T-cell (primary cell): Measurements from ENCODE around the gene CMTM6. TPM values are rescaled to one million over a fixed set of nuclear protein-coding genes. Genes with fewer than 3 reads are reported as not detected.
A peak's percentile ranks its signal among the peaks of the same experiment; 100 is the strongest.
"Not testable (repeated sequence)": the region's sequence is repeated elsewhere in the genome, so short reads cannot be mapped to it uniquely, and the experiment has no call there.

Source experiments
- ATAC-seq, 4 experiments: fragments of 200-7000 bp in 3 of 4; fragments of 150-1000 bp in 1 of 4; cut with Tn5 transposase; replicated peaks in 1 of 4; 1 replicate in 3 of 4; 2 replicates in 1 of 4; pipeline ENCODE4 v1.10.0; 2021; ENCODE audit warnings: moderate library complexity in 3 of 4, mild to moderate bottlenecking in 2 of 4, moderate number of reproducible peaks in 1 of 4
- CTCF ChIA-PET, 2 donors: fragments of 300-600 bp; sonication (Branson Sonifier 250); formaldehyde crosslinking; loops; one replicate each; lab custom pipeline; 2022; ENCODE audit warnings: antibody characterized with exemption in 2 of 2; lab: Charles Lee
- POLR2A ChIA-PET, 2 donors: fragments of 300-600 bp; sonication (Branson Sonifier 250); formaldehyde crosslinking; loops; one replicate each; lab custom pipeline; 2022; ENCODE audit warnings: antibody characterized with exemption in 2 of 2; lab: Charles Lee
- DNase-seq, 35 experiments: peaks; one replicate each; pipeline versions ENCODE4 v3.0.0 to v3.0.0-alpha.2; 2013 to 2023
- H3K27ac ChIP-seq: one replicate; pipeline ENCODE4 v1.5.1; 2013; ENCODE audit warnings: low read length
- H3K27me3 ChIP-seq, 2 experiments: replicated peaks in 1 of 2; 1 replicate in 1 of 2; 2 replicates in 1 of 2; pipeline versions ENCODE4 v1.6.1 to v1.7.0; 2013; ENCODE audit warnings: low read length in 1 of 2, mixed read lengths in 1 of 2; ENCODE audit not compliant: control insufficient read depth in 2 of 2, insufficient read depth in 2 of 2; ENCODE audit errors: extremely low read depth in 1 of 2
- H3K36me3 ChIP-seq, 2 donors: 1 replicate in 1 of 2; 2 replicates in 1 of 2; pipeline versions ENCODE4 v1.6.1 to v1.7.0; 2013; ENCODE audit warnings: low read length in 1 of 2; ENCODE audit not compliant: control insufficient read depth in 2 of 2, insufficient read depth in 1 of 2; ENCODE audit errors: extremely low read depth in 1 of 2
- H3K4me1 ChIP-seq, 2 experiments: 1 replicate in 1 of 2; 2 replicates in 1 of 2; pipeline versions ENCODE4 v1.6.1 to v1.7.0; 2013; ENCODE audit warnings: low read length in 2 of 2, mixed read lengths in 1 of 2; ENCODE audit not compliant: insufficient read depth in 2 of 2, control insufficient read depth in 1 of 2; ENCODE audit errors: extremely low read depth in 1 of 2
- H3K4me3 ChIP-seq, 2 donors: 1 replicate in 1 of 2; 2 replicates in 1 of 2; pipeline versions ENCODE4 v1.5.1 to v1.7.0; 2013; ENCODE audit warnings: mild to moderate bottlenecking in 2 of 2, low read length in 1 of 2, moderate library complexity in 1 of 2; ENCODE audit not compliant: control insufficient read depth in 1 of 2; ENCODE audit errors: extremely low read depth in 1 of 2
- H3K9me3 ChIP-seq: 2 replicates; pipeline ENCODE4 v1.7.0; 2013
- H3K27ac Mint-ChIP-seq, 2 donors: one replicate each; pipeline ENCODE4 v1.8.0; 2020 to 2021; ENCODE audit warnings: mild to moderate bottlenecking in 2 of 2, mixed read lengths in 2 of 2
- H3K27me3 Mint-ChIP-seq, 2 donors: one replicate each; pipeline ENCODE4 v1.8.0; 2021 to 2022; ENCODE audit warnings: mixed read lengths in 2 of 2
- H3K36me3 Mint-ChIP-seq: one replicate; pipeline ENCODE4 v1.8.0; 2021; ENCODE audit warnings: mixed read lengths
- H3K4me1 Mint-ChIP-seq, 3 donors: one replicate each; pipeline ENCODE4 v1.8.0; 2020 to 2022; ENCODE audit warnings: mixed read lengths in 3 of 3, mild to moderate bottlenecking in 1 of 3
- H3K4me3 Mint-ChIP-seq, 3 donors: one replicate each; pipeline ENCODE4 v1.8.0; 2020 to 2022; ENCODE audit warnings: mild to moderate bottlenecking in 3 of 3, mixed read lengths in 3 of 3, moderate library complexity in 3 of 3
- H3K9me3 Mint-ChIP-seq, 3 donors: one replicate each; pipeline ENCODE4 v1.8.0; 2020 to 2022; ENCODE audit warnings: mixed read lengths in 3 of 3
- WGBS: methylation state at CpG from one replicate; pipeline ENCODE4 v1.1.5; 2013; ENCODE audit warnings: missing lambda C conversion rate; ENCODE audit not compliant: insufficient coverage; 5-methylcytosine and 5-hydroxymethylcytosine counted together
- total RNA-seq, 35 experiments: library from RNA in 6 of 35; stranded (reverse) in 6 of 35; fragments of 120-200 nt in 1 of 35; gene quantifications; one replicate each; pipeline versions ENCODE4 v1.2.1 to v1.2.4 and lab custom pipeline; 2013 to 2026

CMTM6 gene
- total RNA-seq, 5 donors from 2014 or later (not counting 1 experiment from before 2014, with no cell fraction given): 34.8 to 47.6 (median 40.4) TPM

DNA sequence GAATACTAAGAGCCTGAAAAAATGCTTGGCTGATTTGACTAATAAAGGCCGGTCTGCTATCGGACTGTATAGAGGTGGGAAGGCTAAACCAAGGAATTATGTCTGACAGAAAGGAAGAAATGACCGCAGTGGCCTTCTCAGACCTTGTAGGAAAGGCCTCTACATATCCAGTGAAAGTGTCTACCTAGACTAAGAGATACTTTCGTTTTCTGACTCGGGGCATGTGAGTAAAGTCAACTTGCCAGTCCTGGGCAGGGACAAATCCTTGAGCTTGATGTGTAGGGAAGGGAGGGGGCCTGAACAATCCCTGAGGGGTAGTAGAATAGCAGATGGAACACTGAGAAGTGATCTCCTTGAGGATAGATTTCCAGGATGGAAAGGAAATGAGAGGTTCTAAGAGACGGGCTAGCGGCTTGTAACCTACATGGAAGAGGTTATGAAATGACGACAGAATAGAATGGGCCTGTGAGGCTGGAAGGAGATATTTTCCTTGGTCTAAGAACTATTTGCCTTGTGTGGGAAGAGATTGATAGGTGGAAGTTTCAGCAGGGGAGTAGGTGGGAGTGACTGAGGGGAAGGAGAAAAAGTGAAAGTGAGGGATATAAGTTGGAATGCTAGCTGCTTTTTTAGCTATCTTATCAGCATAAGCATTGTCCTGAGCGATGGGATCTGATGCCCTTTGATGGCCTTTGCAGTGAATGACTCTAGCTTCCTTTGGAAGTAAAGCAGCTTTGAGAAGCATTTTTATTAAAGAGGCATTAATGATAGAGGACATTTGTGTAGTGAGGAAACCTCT, 40.3 kb downstream of the CMTM6 start:
- H3K27ac Mint-ChIP-seq, ATAC-seq, H3K4me3 Mint-ChIP-seq, POLR2A ChIA-PET, H3K27me3 ChIP-seq, H3K27me3 Mint-ChIP-seq, H3K9me3 ChIP-seq, H3K9me3 Mint-ChIP-seq, H3K36me3 ChIP-seq: not testable (repeated sequence)
- peaks cover 44 to 63% of the 10 kb centered on the region in 2 experiments for H3K4me1 ChIP-seq
- peaks cover 30 to 38% (median 36%) of the 10 kb centered on the region in 3 donors for H3K4me1 Mint-ChIP-seq
- CTCF ChIA-PET: interaction anchor here in 1 of 2 donors (0.8 kb wide), 1 partner anchor 48 kb away, joined by 3 read pairs; no protein-coding TSS in a partner anchor
- DNase-seq: peak in 3 of 35 experiments; percentile 29 to 63 (median 50)
- H3K4me3 ChIP-seq: peak overlapping the region in 1 of 2 donors; percentile 21
- 49% methylated on average over 5 of the region's 9 CpGs for WGBS
- H3K27ac ChIP-seq: peak overlapping the region; percentile 94
- peaks cover 16% of the 10 kb centered on the region for H3K36me3 Mint-ChIP-seq

DNA sequence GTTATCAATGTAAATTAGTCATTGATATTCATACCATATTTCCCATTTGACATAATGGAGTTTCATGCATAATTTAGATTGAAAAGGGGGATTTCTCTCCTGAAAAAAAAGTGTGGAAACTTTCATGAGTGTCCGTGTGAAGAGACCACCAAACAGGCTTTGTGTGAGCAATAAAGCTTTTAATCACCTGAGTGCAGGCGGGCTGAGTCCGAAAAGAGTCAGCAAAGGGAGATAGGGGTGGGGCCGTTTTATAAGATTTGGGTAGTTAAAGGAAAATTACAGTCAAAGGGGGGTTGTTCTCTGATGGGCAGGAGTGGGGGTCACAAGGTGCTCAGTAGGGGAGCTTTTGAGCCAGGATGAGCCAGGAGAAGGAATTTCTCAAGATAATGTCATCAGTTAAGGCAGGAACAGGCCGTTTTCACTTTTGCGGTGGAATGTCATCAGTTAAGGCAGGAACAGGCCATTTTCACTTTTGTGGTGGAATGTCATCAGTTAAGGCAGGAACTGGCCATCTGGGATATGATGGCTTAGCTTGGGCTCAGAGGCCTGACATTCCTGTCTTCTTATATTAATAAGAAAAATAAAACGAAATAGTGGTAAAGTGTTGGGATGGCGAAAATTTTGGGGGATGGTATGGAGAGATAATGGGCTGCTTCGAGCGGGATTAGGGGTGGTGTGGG, 41.7 kb downstream of the CMTM6 start:
- H3K9me3 Mint-ChIP-seq, H3K9me3 ChIP-seq, DNase-seq, H3K36me3 ChIP-seq, H3K27me3 Mint-ChIP-seq, ATAC-seq, H3K27ac Mint-ChIP-seq, H3K27me3 ChIP-seq: not testable (repeated sequence)
- CTCF ChIA-PET: interaction anchor here in 1 of 2 donors (1.3 to 1.6 kb wide), 2 partner anchors 32 to 46 kb away, joined by 4 to 7 read pairs; no protein-coding TSS in a partner anchor
- Histone ChIP-seq H3K4me1 (peaks cover 56 to 70% of the 10 kb centered on the region in 2 experiments), H3K27ac (peak overlapping the region; percentile 94), H3K4me3 (peak overlapping the region; percentile 41 to 42)
- WGBS: 59% methylated on average over 8 of the region's 10 CpGs
- Mint-ChIP-seq H3K36me3 (peaks cover 19% of the 10 kb centered on the region), H3K4me1 (peaks cover 36 to 41% (median 38%) of the 10 kb centered on the region in 3 donors), H3K4me3 (peak overlapping the region in 2 of 3 donors; percentile 73 to 74)
- POLR2A ChIA-PET: interaction anchor here in 1 of 2 donors (1.5 kb wide), 1 partner anchor 22 kb away, joined by 4 read pairs; no protein-coding TSS in a partner anchor

DNA sequence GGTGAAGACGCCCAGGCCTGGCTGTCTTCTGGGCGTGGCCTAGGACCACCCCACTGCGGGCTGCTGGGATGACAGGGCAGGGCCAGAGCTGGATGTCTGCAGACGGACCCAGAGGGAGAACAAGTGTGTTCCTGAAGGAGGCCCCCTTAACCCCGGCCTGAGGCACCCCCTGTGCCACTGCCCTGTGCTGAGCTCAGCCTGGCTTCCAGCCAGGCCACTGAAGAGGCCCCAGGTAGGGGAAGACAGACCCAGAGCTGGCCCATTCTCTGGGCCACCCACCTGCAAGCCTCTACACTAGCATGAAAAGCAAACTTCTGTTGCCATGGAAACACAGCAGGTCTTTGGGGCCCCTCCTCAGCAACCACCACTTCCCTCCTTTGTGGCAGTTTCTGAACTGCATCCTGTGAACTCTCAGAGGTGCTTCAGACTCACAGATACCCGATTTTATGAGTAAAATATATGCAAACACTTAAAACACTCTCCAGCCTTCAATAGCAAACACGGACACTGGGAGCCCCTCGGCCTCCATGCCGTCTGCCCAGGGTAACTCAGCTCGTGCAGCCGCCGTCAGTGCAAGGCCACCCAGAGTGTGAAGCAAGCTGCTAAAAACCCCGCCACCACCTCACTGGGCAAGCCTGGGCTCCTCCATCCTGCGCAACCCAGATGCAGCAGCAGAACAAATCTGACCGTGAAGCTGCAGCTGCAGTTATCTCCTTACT, 42.5 kb downstream of the CMTM6 start:
- WGBS: under 1% methylated on average over 14 of the region's 15 CpGs
- Histone ChIP-seq H3K9me3 (no peaks in the 10 kb centered on the region), H3K27me3 (no peaks in the 10 kb centered on the region), H3K4me3 (peak overlapping the region; percentile 41 to 42), H3K27ac (peak overlapping the region; percentile 94), H3K4me1 (peaks cover 63 to 78% of the 10 kb centered on the region in 2 experiments), H3K36me3 (peaks cover 0 to 10% of the 10 kb centered on the region in 2 donors)
- H3K9me3 Mint-ChIP-seq: no peaks in the 10 kb centered on the region
- H3K4me1 Mint-ChIP-seq: peaks cover 36 to 41% (median 38%) of the 10 kb centered on the region in 3 donors
- ATAC-seq: peak; percentile 79 to 84 (median 84)
- peak overlapping the region in 2 of 3 donors; percentile 73 to 74 for H3K4me3 Mint-ChIP-seq
- H3K27me3 Mint-ChIP-seq: no peaks in the 10 kb centered on the region
- CTCF ChIA-PET: interaction anchor here in 1 of 2 donors (1.2 to 1.8 kb wide), 5 partner anchors 24 to 86 kb away, joined by 3 to 7 read pairs (median 6); no protein-coding TSS in a partner anchor
- DNase-seq: peak; percentile 46 to 95 (median 77)
- no peak overlapping the region for H3K27ac Mint-ChIP-seq
- H3K36me3 Mint-ChIP-seq: peaks cover 16% of the 10 kb centered on the region
- POLR2A ChIA-PET: interaction anchor here in 1 of 2 donors (0.7 to 1.5 kb wide), 2 partner anchors 21 to 29 kb away, joined by 3 to 4 read pairs; no protein-coding TSS in a partner anchor

- Mint-ChIP-seq H3K4me1 (peaks cover 41 to 43% (median 42%) of the 10 kb centered on the region in 3 donors), H3K9me3 (no peaks in the 10 kb centered on the region), H3K4me3 (peak overlapping the region in 2 of 3 donors; percentile 73 to 74), H3K27ac (no peak overlapping the region), H3K36me3 (peaks cover 19% of the 10 kb centered on the region), H3K27me3 (no peaks in the 10 kb centered on the region)
- peak overlapping the region; percentile 94 for H3K27ac ChIP-seq
- WGBS: no CpG with 5 or more reads among the region's 5 CpGs
- H3K4me3 ChIP-seq: no peak overlapping the region
- POLR2A ChIA-PET: interaction anchor here in 1 of 2 donors (0.7 to 1.5 kb wide), 2 partner anchors 20 to 28 kb away, joined by 3 to 4 read pairs; no protein-coding TSS in a partner anchor
- H3K9me3 ChIP-seq: no peaks in the 10 kb centered on the region
- ATAC-seq: no peak
- peaks cover 65 to 85% of the 10 kb centered on the region in 2 experiments for H3K4me1 ChIP-seq
- H3K27me3 ChIP-seq: no peaks in the 10 kb centered on the region
- CTCF ChIA-PET: interaction anchor here in 1 of 2 donors (0.7 to 1.8 kb wide), 6 partner anchors 23 to 345 kb away, joined by 3 to 7 read pairs (median 5); no protein-coding TSS in a partner anchor
- peaks cover 0 to 17% of the 10 kb centered on the region in 2 donors for H3K36me3 ChIP-seq
- DNase-seq: peak in 2 of 35 experiments; percentile 27 to 28
These were observed 43.2 kb downstream of the CMTM6 start for GRCh38 chr3:32459450-32459849.

DNA sequence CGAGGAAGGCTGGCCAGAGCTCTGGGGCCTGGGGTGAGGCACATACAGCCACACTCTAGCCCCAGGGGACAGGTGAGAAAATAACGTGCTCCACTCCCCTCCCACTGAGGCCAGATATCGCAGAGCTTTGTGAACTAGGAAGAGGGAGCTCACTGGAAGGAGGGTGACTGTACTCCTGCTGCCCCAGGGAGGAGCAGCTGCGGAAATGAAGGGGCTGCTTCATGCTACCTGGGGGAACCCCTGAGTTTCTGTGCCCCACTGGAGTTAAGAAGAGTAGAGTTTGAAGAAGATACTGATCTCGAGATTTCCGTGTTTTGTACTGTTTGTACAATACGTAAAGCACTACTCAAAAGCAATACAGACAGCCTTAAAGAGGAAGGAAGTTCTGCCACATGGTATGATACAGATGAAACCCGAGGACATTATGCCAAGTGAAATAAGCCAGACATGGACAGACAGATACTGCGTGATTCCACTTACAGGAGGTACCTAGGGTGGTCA, 44.6 kb downstream of the CMTM6 start:
- WGBS: 15% methylated on average over 4 of the region's 9 CpGs
- Histone ChIP-seq H3K36me3 (peaks cover 0 to 27% of the 10 kb centered on the region in 2 donors), H3K4me3 (peak overlapping the region; percentile 16 to 28), H3K27me3 (no peaks in the 10 kb centered on the region), H3K9me3 (no peaks in the 10 kb centered on the region), H3K27ac (peak overlapping the region; percentile 94), H3K4me1 (peaks cover 58 to 88% of the 10 kb centered on the region in 2 experiments)
- H3K4me1 Mint-ChIP-seq: peaks cover 48 to 54% (median 53%) of the 10 kb centered on the region in 3 donors
- no peaks in the 10 kb centered on the region for H3K9me3 Mint-ChIP-seq
- H3K27ac Mint-ChIP-seq: peak overlapping the region in 1 of 2 donors; percentile 97
- peak overlapping the region; percentile 54 to 78 (median 56) for H3K4me3 Mint-ChIP-seq
- no peaks in the 10 kb centered on the region for H3K27me3 Mint-ChIP-seq
- CTCF ChIA-PET: interaction anchor here (0.5 to 2.2 kb wide), 11 partner anchors 10 to 112 kb away, joined by 3 to 11 read pairs (median 4); no protein-coding TSS in a partner anchor
- POLR2A ChIA-PET: interaction anchor here (0.6 to 1.4 kb wide), 6 partner anchors 25 to 268 kb away, joined by 3 to 6 read pairs (median 4); no protein-coding TSS in a partner anchor
- ATAC-seq (peak; percentile 68 to 77 (median 71)), DNase-seq (peak; percentile 30 to 89 (median 72))
- peaks cover 28% of the 10 kb centered on the region for H3K36me3 Mint-ChIP-seq
